NCI-H187 treated with DMSO at 0.1 percent for 48 hours (cell line): ENCODE data around the gene TRIM67.

ENCODE experiments used
- DNase-seq: peaks from one replicate; lab custom pipeline; 2025; lab: John Stamatoyannopoulos, UW

TRIM67 gene

DNA sequence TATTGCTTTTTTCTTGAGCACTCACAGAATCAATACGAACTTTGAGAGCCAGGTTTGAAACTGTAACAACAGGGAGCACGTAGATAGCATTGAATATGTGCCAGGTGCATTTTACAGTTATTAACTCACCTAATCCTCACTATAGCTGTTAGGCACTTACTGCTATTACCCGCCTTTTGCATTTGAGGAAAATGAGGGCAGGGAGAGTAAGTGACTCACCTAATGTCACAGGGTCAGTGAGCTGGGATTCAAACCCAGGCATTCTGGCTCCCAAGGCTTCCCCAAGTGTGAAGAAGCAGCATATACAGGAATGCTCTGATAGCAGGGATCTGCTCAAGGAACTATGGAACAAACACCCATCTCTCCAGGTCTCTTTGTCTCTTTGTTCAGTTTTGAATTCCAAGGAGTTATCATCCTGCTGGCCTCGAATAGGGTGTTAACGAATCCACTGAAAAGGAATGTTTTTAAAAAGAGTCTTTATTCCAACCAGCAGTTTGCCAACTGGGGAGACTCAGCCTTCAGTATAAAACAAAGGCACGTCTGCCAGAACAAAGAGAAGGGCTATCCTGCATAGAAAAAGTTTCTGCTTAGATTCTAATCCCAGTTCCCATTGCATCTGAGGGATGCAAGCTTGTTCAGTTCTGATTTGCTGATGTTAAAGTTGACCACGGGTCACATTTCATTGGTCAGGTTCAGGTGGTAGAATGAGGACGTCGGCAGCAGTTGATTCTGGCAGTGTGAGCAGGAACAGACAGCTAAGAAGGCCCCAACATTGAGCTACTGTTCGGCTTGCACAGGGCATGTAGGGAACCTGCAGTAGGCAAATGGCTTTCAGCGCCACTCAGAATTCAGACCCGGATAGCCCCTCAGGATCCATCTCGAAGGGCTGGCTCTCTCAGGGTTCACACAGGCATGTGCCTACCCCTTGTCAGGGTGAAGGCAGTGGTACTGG is 22.1 kb downstream of the TRIM67 start:
- no peak for DNase-seq

DNA sequence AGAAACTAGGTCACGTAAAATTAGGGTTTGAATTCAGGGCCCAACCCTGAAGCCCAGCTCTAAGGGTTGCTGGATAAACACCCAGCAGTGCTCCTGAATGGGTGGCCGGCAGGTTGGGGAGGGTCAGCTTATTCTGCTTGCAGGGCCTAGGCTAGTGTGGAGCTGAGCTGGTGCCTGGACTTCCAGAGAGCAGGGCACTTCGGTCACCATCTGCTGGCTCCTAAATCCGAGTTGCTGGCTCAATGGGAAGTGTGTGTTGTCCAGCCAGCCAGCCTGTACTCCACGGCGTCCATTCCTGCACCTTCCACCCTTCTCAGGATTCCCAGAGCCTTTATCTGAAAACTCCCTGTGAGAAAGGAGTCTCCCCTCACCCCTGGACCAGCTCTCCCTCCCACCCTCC is 23.0 kb downstream of the TRIM67 start:
- no peak for DNase-seq

DNA sequence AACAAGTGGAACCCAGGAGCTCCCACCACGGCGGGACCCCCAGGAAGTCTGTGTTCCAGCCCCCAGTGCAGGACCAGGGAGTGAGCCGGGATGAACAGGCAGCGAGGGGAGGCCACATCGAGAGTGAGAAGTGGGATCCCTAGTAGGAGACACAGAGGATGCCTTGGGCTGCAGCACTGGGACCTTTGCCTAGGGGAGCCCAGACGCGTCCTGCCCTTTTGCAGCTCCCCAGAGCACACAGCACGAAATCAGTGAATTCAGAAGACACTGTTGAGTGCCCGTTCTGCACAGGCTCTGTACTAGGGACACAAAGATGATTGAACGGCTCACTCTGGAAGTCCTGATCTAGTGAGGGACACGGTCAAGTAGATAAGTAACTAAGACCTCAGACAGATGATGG is 23.5 kb downstream of the TRIM67 start:
- DNase-seq = no peak

DNA sequence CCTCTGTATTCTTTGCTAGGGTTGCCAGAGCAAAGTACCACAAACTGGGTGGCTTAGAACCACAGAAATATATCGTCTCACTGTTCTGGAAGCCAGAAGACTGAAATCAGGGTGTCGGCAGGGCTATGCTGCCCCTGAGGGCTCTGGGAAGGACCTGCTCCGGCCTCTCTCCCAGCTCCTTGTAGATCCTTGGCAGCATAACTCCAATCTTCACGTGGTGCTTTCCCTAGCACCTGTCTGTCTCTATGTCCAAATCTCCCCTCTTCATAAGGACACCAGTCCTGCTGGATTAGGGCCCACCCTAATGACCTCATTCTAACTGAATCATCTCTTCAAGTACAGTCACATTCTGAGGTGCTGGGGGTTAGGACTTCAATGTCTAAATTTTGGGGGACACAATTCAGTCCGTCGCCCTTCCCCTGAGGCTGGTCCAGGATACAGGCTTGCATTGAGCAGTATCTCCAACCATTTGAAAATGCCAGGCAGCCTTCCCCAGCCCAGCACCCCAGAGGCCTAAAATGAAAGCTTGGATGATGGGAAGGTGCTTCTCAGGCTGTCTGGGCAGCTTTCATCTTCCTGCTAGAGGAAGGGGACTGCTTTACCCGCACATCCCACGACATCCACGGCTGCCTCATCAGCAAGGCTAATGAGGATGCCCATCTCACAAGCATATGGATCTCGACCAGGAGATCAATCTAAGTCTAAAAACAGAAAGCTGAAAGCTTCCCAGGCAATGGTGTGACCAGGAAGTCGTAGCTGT is 24.7 kb downstream of the TRIM67 start:
- DNase-seq = no peak

DNA sequence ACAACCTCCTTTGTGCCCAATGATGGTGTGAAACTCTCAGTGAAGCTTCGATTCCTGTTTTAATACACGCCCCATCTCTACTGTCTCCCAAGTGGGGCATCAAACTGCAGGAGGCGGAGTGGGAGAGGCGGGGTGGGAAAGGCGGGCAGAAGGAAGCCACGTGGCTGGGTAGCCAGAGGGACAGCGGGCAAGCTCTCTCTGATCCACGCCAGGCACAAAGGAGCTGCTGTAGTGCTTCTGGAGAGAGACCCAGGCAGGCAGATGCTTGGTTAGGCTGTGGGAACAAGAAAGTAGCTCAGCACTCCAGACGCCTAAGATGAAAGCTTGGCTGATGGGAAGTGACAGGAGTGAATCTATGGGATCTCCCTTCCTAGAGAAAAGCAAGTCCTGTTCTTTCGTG is 25.7 kb downstream of the TRIM67 start:
- no peak for DNase-seq

DNA sequence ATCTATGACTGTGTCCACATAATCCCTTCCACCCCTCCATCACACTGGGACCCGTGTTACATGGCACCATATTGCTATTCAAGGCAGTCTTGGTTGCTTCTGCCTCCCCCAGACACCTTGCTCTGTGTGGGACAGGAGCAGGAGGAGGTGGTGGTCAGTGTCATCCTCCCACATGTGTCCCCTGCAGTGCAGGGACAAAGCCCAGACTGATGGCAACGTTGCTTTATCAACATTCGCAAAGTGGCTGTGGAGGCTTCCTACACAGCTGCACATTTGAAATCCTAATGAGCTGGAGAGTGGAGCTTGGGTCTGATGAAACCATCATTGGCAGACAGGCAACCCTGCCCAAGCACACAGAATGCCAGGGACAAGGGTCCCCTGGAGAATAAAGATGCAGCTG is 26.2 kb downstream of the TRIM67 start:
- DNase-seq = no peak

DNA sequence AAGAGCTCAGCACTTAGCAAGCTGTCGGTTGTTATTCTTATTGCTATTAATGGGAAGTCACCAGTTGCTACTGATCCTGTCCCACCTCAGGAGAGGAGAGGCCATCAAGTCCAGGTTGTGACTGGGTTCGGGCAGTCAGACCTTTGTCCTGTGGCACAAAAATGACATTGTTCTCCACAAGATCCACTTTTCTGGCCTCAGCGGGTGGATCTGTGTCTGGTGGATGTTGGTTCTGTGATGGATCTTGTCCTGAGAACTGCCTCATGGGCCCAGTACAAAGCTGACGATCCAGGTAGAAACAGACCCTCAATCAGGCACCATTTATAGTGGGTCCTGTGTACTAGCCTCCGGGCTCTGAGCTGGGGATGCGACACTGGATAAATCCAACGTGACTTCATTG is 26.9 kb downstream of the TRIM67 start:
- DNase-seq = no peak

DNA sequence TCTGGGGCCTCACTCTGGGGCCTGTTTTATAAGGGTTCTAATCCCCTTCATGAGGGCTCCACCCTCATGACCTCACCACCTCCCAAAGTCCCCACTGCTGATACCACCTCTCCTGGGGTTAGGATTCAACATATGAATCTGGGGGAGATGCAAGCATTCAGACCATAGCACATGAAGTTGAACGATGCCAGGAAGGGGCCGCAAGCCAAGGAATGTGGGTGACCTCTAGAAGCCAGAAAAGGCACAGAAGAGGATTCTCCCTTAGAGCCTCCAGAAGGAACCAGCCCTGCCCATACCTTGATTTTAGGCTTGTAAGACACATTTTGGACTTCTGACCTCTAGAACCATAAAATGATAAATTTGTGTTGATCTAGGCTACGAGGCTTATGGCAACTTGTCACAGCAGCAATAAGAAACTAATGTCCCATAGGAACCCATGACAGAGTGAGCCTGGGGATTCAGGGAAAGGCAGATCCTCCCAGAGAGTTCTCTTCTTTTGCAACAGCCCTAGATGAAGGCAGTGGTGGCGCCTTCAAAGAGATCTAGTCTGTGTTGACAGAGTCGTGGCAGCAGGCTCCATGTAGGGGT is 27.9 kb downstream of the TRIM67 start:
- no peak for DNase-seq

DNA sequence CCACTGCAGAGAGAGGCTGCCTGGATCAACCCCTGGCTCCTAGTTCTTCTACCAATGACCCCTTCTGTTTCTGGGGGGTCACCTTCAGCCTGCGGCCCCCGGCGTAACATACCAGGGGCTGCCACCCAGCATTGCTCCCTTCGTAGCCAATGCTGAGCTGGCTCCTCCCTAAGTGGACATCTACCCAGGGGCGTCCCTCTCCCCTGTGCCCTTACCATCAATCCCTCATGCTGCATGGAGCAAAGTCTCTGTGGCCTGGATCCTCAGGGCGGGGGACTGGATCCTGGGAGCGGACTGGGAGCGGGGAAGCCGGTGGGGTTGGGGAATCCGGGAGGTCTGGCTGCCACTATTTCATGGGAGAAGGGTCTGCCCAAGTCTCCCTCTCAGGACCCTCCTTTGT is 28.6 kb downstream of the TRIM67 start:
- DNase-seq = no peak

DNA sequence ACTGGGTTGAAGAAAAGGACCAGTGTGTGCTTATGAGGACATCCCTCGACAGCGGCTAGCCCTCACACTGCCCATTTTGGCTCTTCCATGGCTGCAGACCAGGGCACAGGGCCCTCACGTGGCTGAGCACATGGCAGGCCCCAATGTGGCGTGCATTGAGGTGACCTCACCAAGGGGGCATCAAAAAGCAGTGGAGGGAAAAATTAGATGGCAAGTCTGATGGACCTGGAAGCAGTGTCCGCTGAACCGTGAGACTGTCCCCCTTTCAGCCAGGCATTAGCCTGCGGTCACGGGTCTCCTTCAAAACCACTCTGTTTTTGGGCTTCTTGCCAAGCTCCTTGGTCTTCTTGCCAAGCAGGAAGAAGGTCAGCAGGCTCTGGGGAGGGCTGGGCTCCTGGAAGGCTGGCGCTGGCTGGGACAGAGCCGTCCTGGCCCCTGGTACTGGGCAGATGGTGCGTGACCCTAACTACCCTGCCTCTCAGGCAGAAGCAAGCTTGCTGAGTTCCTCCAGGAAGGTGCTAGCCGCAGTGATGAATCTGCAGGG is 30.8 kb downstream of the TRIM67 start:
- no peak for DNase-seq

DNA sequence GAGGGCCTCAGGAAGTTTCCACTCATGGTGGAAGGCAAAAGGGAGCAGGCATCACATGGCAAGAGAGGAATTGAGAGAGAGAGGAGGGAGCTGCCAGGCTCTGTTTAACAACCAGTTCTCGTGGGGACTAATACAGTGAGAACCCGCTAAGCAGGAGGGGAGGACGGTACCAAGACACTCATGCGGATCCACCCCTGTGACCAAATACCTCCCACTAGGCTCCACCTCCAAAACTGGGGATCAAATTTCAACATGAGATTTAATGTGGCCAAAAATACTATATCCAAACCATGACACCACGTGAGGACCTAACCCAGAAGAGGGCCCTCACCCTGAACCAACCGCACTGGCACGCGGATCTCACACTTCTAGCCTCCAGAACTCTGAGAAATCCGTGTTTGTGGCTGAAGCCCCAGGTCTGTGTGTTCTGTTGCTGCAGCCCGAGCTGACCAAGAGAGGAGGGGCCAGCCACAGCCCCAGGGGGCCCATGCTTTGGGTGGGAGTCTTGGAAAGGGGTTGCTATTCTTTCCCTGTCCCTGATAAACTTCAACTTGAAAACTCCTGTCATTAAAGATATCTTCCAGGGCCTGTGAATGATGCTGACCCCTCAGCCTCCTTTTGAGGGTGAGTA is 32.0 kb downstream of the TRIM67 start:
- DNase-seq = no peak

DNA sequence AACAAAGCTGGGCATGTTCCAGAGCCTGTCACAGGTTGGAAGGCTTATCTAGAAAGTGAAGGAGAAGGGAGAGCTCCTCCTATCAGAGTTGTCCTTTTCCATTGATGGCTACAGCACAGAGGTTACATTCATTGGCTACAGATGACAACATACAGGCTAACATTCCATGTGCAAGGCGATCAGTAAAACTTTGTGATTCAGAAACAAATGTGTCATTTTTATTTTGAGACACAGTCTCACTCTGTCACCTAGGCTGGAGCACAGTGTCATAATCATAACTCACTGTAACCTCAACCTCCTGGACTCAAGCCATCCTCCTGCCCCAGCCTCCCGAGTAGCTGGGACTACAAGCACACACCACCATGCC is 32.6 kb downstream of the TRIM67 start:
- DNase-seq = no peak

DNA sequence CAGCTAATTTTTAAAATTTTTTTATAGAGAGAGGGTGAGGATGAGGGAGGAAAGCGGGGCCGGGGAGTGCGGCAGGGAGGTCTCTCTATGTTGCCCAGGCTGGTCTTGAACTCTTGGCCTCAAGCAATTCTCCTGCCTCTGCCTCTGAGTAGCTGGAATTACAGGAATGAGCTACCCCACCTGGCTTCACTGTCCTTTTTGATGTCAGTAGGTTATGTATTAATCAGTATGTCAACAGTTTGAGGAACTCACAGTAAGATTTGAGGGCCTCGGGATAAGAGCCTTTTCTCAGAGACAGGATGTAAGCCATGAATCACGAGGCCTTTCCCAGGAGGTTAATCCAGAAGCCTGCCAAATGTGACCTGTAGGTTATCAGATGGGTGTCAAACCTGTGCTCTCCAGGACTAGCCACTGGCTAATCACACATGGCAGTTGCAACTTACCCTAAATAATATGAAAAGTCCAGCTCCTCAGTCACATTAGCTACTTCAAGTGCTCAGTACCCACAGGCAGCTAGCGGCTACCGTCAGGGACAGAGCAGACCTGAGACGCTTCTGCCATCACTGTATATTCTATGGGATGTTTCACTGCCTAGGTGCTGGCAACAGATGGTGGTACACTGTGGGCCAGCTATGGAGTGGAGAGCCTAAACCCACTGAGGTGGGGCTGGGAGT is 33.1 kb downstream of the TRIM67 start:
- DNase-seq = no peak

DNA sequence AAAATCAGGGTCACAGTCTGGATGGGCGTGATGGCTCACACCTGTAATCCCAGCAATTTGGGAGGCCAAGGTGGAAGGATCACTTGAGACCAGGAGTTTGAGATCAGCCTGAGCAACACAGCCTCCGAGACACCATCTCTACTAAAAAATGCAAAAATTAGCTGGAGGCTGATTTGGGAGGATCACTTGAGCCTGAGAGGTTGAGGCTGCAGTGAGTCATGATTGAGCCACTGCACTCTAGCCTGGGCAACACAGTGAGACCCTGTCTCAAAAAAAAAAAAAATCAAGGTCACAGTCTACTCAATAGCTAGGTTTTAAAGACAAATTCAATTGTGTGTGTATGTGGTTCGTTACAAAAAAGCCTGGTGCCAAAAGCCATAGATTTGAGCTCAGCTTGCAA is 34.4 kb downstream of the TRIM67 start:
- DNase-seq = no peak

DNA sequence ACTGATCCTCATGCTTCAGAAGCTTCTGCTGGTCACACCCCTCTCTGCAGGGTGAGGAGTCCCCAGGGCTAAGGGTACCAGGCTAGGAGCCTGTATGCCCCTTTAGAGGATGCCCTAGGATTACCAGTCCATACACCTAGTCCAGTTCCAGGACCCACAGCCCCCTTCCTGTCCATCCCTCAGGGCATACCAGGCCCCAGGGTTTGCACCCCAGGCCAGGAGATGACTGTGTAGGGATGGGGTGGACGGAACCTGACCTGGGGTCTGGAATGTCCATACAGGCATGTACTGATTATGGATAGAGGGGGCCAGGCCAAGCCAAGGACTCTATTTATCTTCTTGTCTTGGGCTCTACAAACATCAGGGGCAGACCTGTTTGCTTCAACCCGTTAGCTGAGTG is 34.9 kb downstream of the TRIM67 start:
- no peak for DNase-seq

DNA sequence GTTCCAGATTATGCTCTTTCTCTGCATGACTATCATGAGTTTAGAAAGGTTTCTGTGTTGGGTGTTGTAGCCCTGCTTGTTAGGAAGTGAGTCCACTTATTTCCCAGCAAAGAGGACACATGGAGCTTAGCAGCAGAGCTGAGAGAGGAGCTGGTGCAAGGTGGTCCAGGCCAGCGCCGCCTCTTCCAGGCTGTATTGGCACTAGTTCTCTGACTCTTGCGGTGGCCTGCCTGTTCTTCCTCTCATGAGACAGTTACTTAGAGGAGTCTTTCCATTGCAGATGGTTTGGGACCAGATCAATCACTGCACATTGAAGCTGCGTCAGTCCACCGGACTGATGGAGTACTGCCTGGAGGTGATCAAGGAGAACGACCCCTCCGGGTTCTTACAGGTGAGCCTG is 38.0 kb downstream of the TRIM67 start:
- no peak for DNase-seq

DNA sequence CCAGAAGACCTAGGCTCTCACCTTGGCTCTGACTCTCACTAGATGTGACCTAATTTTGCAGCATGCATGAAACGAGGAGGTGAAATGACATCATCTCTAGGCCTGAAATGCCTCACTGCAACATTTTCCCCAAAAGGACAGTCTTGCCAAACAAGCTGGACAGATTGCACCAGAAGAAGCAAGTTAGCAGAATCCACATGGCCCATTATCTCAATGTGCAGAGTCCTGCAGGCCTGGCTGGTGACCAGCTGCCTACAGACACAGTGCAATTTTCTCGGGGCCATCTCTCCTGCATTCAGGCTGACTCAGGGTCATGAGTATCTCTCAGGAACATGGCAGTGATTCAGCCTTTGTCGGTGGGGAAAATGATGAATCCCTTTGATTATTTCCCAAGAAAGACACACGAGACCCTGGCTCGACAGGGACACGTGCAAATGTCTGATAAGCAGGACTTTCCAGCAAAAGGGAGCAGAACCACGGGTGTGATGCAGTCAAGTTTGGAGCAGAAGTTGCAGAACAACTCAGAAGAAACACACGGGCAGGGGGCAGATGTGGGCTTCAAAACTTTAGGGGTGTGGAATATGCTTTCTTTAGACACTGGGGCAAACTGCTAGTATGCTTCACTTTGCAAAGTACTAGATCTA is 38.7 kb downstream of the TRIM67 start:
- no peak for DNase-seq

DNA sequence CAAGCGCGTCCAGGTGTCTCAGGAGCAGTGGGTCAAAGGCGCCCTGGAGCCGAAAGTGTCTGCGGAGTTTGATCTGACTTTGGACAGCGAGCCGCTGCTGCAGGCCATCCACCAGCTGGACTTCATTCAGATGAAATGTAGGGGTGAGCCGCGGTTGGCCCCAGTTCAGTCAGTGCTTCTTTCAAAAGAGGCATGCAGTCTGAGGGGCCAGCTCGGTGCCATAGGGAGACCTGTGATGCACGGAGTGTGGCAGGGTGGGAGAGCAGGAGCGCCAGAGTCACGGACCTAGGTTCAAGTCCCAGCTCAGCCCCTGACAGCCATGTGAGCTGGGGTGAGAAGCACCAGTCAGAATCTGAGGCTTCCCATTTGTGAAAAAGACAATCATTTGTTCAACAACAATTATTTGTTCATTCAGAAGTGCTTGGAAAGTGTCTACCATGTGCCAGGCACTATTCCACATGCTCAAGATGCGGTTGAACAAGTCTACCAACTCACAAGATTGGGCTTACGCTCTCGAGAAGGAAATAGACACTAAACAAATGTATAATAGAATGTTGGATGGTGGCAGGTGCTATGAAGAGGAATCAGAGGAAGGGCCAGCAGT is 39.6 kb downstream of the TRIM67 start:
- no peak for DNase-seq

DNA sequence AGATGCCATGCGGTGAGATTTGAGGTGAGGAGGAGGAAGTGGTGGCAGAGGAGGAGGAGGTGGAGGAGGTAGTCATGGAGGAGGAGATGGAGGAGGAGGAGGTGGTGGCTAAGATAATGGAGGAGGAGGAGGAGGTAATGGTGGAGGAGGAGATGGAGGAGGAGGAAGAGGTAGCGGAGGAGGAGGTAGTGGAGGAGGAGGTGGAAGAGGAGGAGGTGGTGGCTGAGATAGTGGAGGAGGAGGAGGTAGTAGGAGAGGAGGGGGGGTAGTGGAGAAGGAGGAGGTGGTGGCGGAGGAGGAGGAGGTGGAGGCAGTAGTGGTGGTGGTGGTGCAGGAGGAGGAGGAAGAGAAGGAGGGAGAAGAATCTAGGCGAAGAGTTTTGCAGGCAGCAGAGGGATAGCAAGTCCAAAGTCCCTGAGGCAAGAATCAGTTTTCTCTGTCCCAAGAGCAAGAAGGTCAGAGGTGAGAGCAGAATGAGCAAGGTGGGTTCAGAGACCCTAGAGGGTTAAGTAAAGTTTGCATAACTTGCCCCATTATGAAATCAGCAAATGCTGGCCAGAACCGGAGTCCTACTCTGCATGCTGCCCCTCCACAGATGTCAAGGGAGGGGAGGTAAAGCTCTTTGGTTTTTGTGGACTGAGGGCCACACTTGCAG is 40.2 kb downstream of the TRIM67 start:
- DNase-seq = no peak
